Measurements from ENCODE around the gene FOXP1.
A peak's percentile ranks its signal among the peaks of the same experiment; 100 is the strongest.

FOXP1 gene

DNA sequence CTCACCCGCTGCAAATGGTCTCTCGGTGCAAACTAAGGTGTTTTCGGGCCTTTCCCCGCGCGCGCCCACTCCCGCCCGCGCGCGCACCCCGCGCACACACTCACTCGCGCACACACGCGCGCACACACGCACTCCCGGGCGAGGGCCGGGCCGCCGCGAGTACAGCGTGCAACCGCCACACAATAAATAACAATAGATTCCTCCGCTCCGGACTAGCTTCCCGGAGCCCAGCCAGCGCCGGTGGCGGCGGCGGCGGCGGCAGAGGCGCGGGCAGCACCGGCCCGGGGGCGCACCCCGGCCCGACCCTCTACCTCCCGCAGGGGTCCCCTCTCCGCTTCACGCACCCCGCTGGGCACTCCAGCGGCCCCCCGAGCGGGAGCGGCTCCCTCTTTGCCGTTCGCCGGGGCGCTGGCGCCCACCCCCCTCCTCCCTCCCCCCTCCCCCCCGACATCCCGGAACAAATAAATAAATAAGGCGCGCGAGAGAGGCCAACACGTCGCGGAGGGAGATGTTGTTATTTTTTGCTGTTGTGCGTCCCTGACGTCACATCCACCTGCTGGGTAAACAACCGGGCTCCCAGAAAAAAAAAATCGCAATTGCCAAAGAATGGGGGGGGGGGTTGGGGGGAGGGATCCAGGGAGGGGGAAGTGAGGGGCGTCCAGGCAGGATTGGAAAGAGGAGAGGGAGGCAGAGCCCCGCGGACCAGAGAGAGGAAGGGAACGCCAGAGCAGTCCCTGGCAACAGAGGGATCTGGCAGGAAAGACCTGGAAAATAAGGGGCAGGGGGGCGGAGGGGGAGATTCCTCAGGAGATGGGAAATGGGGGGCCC is at the start of gene FOXP1:
Gene FOXP1, minus strand, starts transcription at position 163 of the 828 bp plus-strand sequence. CDS start 385,347 bp downstream, outside the sequence.
- peak; percentile 53 for DNase-seq (ENCODE audit: low spot score)

- no peak for DNase-seq (ENCODE audit: low spot score)
These were observed 46.2 kb upstream of the FOXP1 start for GRCh38 chr3:71629711-71630110.

DNA sequence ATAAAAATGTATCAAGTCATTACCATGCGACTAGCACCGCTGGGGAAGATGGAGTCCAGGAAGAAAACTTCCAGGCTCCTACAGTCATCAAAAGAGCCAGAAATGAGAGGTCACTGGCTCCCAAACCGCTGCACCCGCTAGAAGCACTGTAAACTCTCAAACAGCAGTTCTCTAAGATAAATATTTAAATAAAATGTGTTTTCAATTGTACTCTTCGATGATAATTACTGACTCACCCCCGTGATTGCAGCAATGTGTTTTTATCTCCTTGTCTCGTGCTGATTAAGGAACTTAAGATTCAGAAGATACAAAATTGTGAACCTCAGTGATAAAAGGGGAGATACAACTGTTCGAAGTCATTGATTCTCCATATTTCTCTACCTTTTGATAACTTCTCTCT is 45.8 kb upstream of the FOXP1 start:
- DNase-seq (ENCODE audit: low spot score): no peak

DNA sequence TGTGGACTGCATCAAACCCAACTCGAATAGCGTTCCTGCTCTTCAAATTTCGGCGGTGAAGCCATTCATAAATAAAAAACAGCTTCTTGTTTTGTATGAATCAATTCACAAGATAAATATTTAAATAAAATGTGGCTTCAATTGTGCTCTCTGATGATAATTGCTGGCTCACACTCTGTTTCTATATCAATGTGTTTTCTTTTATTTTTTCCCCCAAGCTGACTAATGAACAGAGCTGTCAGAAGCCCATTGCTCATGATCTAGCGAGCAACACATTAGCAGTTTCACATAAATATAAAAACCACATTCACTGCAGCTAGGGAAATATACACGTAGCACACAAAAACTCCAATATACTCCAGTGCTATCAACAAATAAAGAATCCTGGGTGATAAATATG is 45.0 kb upstream of the FOXP1 start:
- DNase-seq (ENCODE audit: low spot score): no peak

DNA sequence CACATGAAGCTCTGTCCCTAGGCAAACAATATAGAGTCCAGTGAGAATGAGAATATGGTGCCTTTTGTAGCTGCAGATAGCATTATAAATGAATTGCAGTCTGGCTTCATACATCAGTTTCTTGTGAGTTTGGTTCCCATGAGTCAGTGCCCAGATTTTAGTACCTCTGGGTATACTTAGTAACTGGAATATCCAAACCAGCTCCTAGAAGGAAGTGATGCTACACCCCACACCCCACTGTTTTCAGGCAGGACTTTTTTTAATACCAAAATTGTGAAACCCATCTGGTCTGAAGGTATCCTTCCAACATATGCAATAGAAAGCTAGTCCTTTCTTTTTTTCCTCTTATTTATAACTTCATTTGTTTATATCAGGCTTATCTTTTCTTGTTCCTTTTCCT is 42.1 kb upstream of the FOXP1 start:
- no peak for DNase-seq (ENCODE audit: low spot score)

- no peak for DNase-seq (ENCODE audit: low spot score)
These were observed 38.5 kb upstream of the FOXP1 start for GRCh38 chr3:71621825-71622537.

GRCh38 chr3:71618538-71618937 is 35.0 kb upstream of the FOXP1 start:
- no peak for DNase-seq (ENCODE audit: low spot score)

GRCh38 chr3:71616571-71617021 is 33.1 kb upstream of the FOXP1 start:
- no peak for DNase-seq (ENCODE audit: low spot score)

GRCh38 chr3:71614869-71615268 is 31.3 kb upstream of the FOXP1 start:
- no peak for DNase-seq (ENCODE audit: low spot score)

- DNase-seq (ENCODE audit: low spot score): no peak
These were observed 30.9 kb upstream of the FOXP1 start for GRCh38 chr3:71614426-71614825.

- no peak for DNase-seq (ENCODE audit: low spot score)
These were observed 27.6 kb upstream of the FOXP1 start for GRCh38 chr3:71611099-71611498.

- no peak for DNase-seq (ENCODE audit: low spot score)
These were observed 23.8 kb upstream of the FOXP1 start for GRCh38 chr3:71607364-71607763.

DNA sequence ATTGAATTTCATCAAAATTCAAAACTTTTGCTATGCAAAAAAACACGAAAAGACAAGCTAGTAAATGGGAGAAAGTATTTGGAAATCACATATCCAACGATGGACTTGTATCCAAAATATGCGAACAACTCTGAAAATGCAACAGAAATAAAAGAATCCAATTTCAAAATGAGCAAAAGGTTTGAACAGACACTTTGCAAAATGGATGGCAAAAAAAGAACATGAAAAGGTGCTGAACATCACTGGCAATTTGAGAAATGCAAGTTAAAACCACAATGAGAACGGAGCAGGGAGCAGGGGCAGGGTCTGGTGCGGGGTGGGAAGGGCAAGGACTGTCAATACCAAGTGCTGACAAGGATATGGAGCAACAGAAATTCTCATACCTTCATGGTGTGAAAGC is 23.1 kb upstream of the FOXP1 start:
- no peak for DNase-seq (ENCODE audit: low spot score)

DNA sequence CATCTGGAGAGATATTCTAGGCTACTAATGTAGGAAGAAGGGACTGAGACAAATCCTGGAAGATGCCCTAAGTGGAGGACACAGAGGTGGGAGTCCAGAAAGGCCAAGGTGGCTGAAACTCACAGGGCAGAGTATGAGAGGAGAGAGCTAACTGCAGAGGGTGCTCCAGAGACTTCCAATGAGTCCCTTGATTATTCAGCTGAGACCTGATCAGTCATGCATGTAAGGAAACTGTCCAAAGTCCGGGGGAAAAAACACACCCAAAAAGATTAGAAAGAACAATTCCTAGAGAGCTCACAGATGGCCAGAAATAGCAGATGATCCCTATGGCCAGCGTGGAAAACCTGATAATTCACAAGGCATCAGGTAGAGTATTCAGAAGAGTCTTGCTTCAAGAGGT is 18.7 kb upstream of the FOXP1 start:
- no peak for DNase-seq (ENCODE audit: low spot score)

GRCh38 chr3:71601811-71602210 is 18.3 kb upstream of the FOXP1 start:
- no peak for DNase-seq (ENCODE audit: low spot score)

DNA sequence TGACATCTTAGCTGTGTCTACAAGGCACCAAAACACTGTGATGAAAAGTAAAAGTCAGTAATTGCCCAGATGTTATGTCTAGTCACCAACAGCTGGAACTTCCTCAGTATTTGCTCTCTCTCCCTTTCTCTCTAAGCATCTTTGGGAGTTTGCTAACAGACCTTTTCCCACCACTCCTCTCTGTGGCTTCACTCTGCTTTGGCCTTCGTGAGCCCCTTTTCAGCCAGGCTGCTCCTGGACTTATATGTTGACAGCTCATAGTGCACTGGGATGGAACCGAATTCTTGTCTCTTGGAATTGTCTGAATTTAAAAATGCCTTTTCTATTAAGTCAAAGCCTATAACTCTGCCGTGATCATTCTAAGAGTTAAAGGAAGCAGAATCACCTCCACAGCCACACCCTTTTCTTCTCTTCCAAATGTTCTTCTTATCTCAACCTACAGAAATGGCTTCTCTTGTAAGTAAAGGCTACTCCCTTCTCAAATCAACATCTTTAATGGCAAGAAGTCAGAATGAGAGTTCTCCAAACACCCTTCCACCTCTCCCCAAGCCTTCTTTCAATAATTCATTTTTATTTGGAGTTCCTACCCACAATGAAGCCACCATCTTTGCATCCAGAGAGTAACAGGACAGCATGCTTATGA is 17.2 kb upstream of the FOXP1 start:
- DNase-seq (ENCODE audit: low spot score): no peak

DNA sequence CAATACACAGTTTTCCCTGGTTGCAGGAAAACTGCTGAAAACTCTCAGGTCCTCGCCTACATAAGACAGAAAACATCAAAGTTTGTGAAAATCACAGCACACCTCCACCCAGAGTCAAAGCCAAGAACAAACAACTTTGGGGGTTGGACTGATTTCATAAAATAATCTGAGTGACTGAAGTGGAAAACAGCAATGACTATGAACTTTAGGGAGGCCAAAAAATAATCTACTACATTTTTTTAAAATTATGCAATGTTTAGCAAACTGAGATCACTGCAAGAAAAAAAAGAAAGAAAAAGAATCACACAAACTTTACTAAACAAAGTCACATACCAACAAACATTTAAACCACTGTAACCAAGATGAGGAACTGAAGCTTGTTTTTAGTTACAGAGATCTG is 15.9 kb upstream of the FOXP1 start:
- no peak for DNase-seq (ENCODE audit: low spot score)

GRCh38 chr3:71598292-71598691 is 14.8 kb upstream of the FOXP1 start:
- no peak for DNase-seq (ENCODE audit: low spot score)

DNA sequence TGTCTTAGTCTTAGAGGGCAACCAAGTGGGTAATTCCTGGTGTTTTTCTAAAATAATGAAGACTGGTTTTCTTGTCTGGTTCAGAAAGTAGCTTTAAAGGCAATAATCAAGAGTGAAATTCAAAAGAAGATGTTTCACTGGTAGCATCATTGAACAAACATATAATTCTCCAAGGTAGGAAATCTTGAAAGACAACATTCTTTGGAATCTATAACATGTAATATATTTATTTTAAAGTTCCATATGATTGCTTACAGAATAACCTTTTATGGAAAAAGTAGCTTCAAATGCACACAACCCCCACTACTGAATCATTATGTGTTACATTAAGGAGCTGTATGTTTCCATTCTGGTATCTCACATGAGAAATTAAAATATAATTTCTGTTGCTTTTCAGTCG is 13.8 kb upstream of the FOXP1 start:
- DNase-seq (ENCODE audit: low spot score): no peak

- no peak for DNase-seq (ENCODE audit: low spot score)
These were observed 9.6 kb upstream of the FOXP1 start for GRCh38 chr3:71593106-71593505.

DNA sequence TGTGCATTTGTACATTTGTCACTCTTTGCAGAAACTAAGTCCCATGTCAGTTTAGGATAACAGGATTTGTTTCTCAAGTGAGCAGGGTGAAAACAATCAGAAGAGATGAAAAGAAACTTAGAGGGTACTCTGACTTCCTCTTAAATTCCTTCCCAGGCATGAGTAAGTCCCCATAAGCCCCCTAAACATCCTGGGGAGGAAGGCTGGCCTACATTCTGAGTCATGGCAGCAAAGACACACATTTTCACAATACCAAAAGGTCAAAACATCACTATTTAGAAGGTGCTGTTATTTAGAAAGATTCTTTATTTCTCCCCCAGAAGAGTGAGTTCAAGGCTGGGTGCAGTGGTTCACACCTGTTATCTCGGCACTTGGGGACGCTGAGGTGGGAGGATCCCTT is 7.6 kb upstream of the FOXP1 start:
- DNase-seq (ENCODE audit: low spot score): no peak

DNA sequence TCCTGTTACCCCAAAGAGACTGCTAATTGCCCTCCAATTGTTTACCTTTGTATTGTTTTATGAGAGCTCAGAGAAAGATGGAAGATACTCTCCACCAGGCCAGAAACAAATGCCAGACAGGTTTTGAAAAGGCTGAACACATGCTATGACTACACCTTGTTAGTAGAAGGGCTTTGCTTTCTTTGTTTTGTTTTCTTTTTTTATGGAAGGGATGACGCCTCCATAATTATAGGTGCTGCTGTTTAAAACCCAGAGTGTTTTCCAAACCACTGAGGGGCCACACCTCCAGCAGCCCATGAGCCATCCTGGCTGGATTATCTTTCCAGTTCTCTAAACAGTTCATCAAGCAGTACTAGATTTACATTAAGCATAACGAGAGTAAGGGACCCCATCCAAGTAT is 5.6 kb upstream of the FOXP1 start:
- DNase-seq (ENCODE audit: low spot score): no peak

- no peak for DNase-seq (ENCODE audit: low spot score)
These were observed 4.4 kb upstream of the FOXP1 start for GRCh38 chr3:71587958-71588357.
